ENCODE measurements around the gene SPACA6. TPM values are rescaled to one million over a fixed set of nuclear protein-coding genes. Genes with fewer than 3 reads are reported as not detected.

The SPACA6 gene
- total and polyA plus RNA-seq, 2 experiments from 2014 or later, result 5.1 to 11.5 TPM

GRCh38 chr19:51750400-51751094 is 57.4 kb downstream of the SPACA6 start (continued):
- no peak for TF ChIP-seq ZNF462 (CRISPR knock-in tag; IDR thresholded peaks at IDR 0.05)
- no peak for TF ChIP-seq EZH2 (IDR thresholded peaks at IDR 0.05; ENCODE audit: low read depth, unreplicated experiment)
- TF ChIP-seq ZNF331 (CRISPR knock-in tag; IDR thresholded peaks at IDR 0.05; ENCODE audit: low read depth), result no peak
- TF ChIP-seq STAT1 (IDR thresholded peaks at IDR 0.05; ENCODE audit: unreplicated experiment), result no peak
- no peak for TF ChIP-seq EZH2phosphoT487 (IDR thresholded peaks at IDR 0.05; ENCODE audit: unreplicated experiment)
- no peak for TF ChIP-seq ETS1 (IDR thresholded peaks at IDR 0.05)
- no peak for TF ChIP-seq NANOG (IDR thresholded peaks at IDR 0.05; ENCODE audit: borderline replicate concordance)

- DNase-seq (ENCODE audit: low spot score), result no peak
- H3K9me2 ChIP-seq (ENCODE audit: insufficient read depth), result 0 out of 2 replicates have a peak, but pooled peaks cover 2% of the 10 kb centered on the region
- H4K20me1 ChIP-seq (replicated peaks; ENCODE audit: insufficient read depth), result no peaks in the 10 kb centered on the region
- H3K27me3 ChIP-seq (ENCODE audit: insufficient read depth), result no peaks in the 10 kb centered on the region
- H3K27ac ChIP-seq (ENCODE audit: low read depth), result no peak within 1 kb of the TSS
- ATAC-seq, result no peak
- no peak within 1 kb of the TSS for H3K4me3 Mint-ChIP-seq
- no peak within 1 kb of the TSS for H3K27ac Mint-ChIP-seq
- no peak within 1 kb of the TSS for H3K4me2 ChIP-seq
- H3K4me1 Mint-ChIP-seq, result no peaks in the 10 kb centered on the region
- H3K27me3 Mint-ChIP-seq (ENCODE audit: insufficient read depth, low read depth, poor library complexity), result peaks cover 5% of the 10 kb centered on the region
- H3K36me3 Mint-ChIP-seq (ENCODE audit: low read depth), result peaks cover 4% of the 10 kb centered on the region; the same call in 2 of the 3 replicates
- H3K4me1 ChIP-seq (ENCODE audit: insufficient read depth), result no peaks in the 10 kb centered on the region
- H3K79me2 ChIP-seq (replicated peaks; ENCODE audit: insufficient read depth), result no peaks in the 10 kb centered on the region
- no peak within 1 kb of the TSS for H3K4me3 ChIP-seq
- H3K9me3 Mint-ChIP-seq, result peaks cover 69% of the 10 kb centered on the region
- H3K36me3 ChIP-seq (ENCODE audit: insufficient read depth), result no peaks in the 10 kb centered on the region
- H3F3A ChIP-seq (replicated peaks; ENCODE audit: low read depth), result no peaks in the 10 kb centered on the region
- no peak within 1 kb of the TSS for H2AFZ ChIP-seq
- no peak for TF ChIP-seq EZH2phosphoT487 (IDR thresholded peaks at IDR 0.05; ENCODE audit: unreplicated experiment)
- TF ChIP-seq STAT1 (IDR thresholded peaks at IDR 0.05; ENCODE audit: unreplicated experiment), result no peak
- no peak for TF ChIP-seq CTCF (conservative IDR thresholded peaks at IDR 0.05; ENCODE audit: low read depth in 2 of 2)
- TF ChIP-seq POLR2AphosphoS5 (IDR thresholded peaks at IDR 0.05; ENCODE audit: low read depth), result no peak
- no peak for TF ChIP-seq JUNB (IDR thresholded peaks at IDR 0.05; ENCODE audit: unreplicated experiment)
- no peak for TF ChIP-seq ETS1 (IDR thresholded peaks at IDR 0.05)
- no peak for TF ChIP-seq ZNF114 (CRISPR knock-in tag; IDR thresholded peaks at IDR 0.05)
- no peak for TF ChIP-seq CREB1 (CRISPR knock-in tag; IDR thresholded peaks at IDR 0.05; ENCODE audit: low read depth)
- TF ChIP-seq EZH2 (IDR thresholded peaks at IDR 0.05; ENCODE audit: low read depth, unreplicated experiment), result no peak
- no peak for TF ChIP-seq NANOG (IDR thresholded peaks at IDR 0.05; ENCODE audit: borderline replicate concordance)
- no peak for TF ChIP-seq ZNF331 (CRISPR knock-in tag; IDR thresholded peaks at IDR 0.05; ENCODE audit: low read depth)
Observed at GRCh38 chr19:51751655-51752054, 58.5 kb downstream of the SPACA6 start, which contains the start of gene FPR1. Gene FPR1 (minus strand): TSS chr19:51751878. CDS start chr19:51746994, 4,884 bp downstream.
